HG02852 (cell line): ENCODE results near the gene EDIL3.
"Not testable (repeated sequence)": the region's sequence is repeated elsewhere in the genome, so short reads cannot be mapped to it uniquely, and the experiment has no call there.

Source experiments
- ATAC-seq: cut with Tn5 transposase; IDR thresholded peaks from one replicate; pipeline ENCODE4 v1.9.1; 2021; ENCODE audit warnings: mild to moderate bottlenecking, moderate library complexity; ENCODE audit not compliant: unreplicated experiment

Gene EDIL3

GRCh38 chr5:84378961-84379360 lies 5.7 kb downstream of the EDIL3 start:
- ATAC-seq: no peak

- no peak for ATAC-seq
Observed at GRCh38 chr5:84378420-84378819, 6.3 kb downstream of the EDIL3 start.

GRCh38 chr5:84376346-84376745 lies 8.3 kb downstream of the EDIL3 start:
- no peak for ATAC-seq

- no peak for ATAC-seq
Observed at GRCh38 chr5:84374568-84374967, 10.1 kb downstream of the EDIL3 start.

- no peak for ATAC-seq
Observed at GRCh38 chr5:84373506-84373905, 11.2 kb downstream of the EDIL3 start.

- no peak for ATAC-seq
Observed at GRCh38 chr5:84372066-84372695, 12.5 kb downstream of the EDIL3 start.

GRCh38 chr5:84370176-84370575 lies 14.5 kb downstream of the EDIL3 start:
- no peak for ATAC-seq

- ATAC-seq: no peak
Observed at GRCh38 chr5:84364043-84364442, 20.6 kb downstream of the EDIL3 start.

GRCh38 chr5:84362061-84362720 lies 22.5 kb downstream of the EDIL3 start:
- ATAC-seq: no peak

- no peak for ATAC-seq
Observed at GRCh38 chr5:84361572-84361971, 23.1 kb downstream of the EDIL3 start.

GRCh38 chr5:84360056-84360455 lies 24.6 kb downstream of the EDIL3 start:
- no peak for ATAC-seq

- no peak for ATAC-seq
Observed at GRCh38 chr5:84354101-84354500, 30.6 kb downstream of the EDIL3 start.

GRCh38 chr5:84344788-84345187 lies 39.9 kb downstream of the EDIL3 start:
- no peak for ATAC-seq

GRCh38 chr5:84343171-84343570 lies 41.5 kb downstream of the EDIL3 start:
- no peak for ATAC-seq

- ATAC-seq: no peak
Observed at GRCh38 chr5:84332106-84332505, 52.6 kb downstream of the EDIL3 start.

- ATAC-seq: no peak
Observed at GRCh38 chr5:84327591-84327990, 57.1 kb downstream of the EDIL3 start.

GRCh38 chr5:84322646-84323045 lies 62.0 kb downstream of the EDIL3 start:
- no peak for ATAC-seq

GRCh38 chr5:84317826-84318225 lies 66.9 kb downstream of the EDIL3 start:
- ATAC-seq: not testable (repeated sequence)

- not testable (repeated sequence) for ATAC-seq
Observed at GRCh38 chr5:84312280-84312679, 72.4 kb downstream of the EDIL3 start.

- ATAC-seq: not testable (repeated sequence)
Observed at GRCh38 chr5:84309850-84310249, 74.8 kb downstream of the EDIL3 start.

GRCh38 chr5:84306601-84307000 lies 78.1 kb downstream of the EDIL3 start:
- ATAC-seq: no peak

GRCh38 chr5:84304599-84304998 lies 80.1 kb downstream of the EDIL3 start:
- ATAC-seq: no peak

- ATAC-seq: no peak
Observed at GRCh38 chr5:84303315-84303714, 81.4 kb downstream of the EDIL3 start.
